SK-N-SH treated with all-trans-retinoic acid at 6 μM for 48 hours (cell line): ENCODE measurements around the gene ADNP.

Experiments used
- ATAC-seq: fragments of 200-7000 bp; cut with Tn5 transposase; 3 replicates; pipeline ENCODE4 v1.9.1; 2020; ENCODE audit warnings: mild to moderate bottlenecking, moderate library complexity
- ARNTL ChIP-seq: fragments of 450-650 bp; formaldehyde crosslinking; IDR thresholded peaks from 2 replicates; pipeline ENCODE4 v1.5.0; 2020; ENCODE audit warnings: low read depth, mild to moderate bottlenecking, moderate library complexity, borderline replicate concordance
- BACH2 ChIP-seq: fragments of 250-450 bp; sonication (Bioruptor Pico); IDR thresholded peaks from 2 replicates; pipeline ENCODE4 v1.9.0; 2021; ENCODE audit warnings: mild to moderate bottlenecking, borderline replicate concordance
- CSDC2 ChIP-seq: fragments of 250-450 bp; sonication (Bioruptor Pico); IDR thresholded peaks from 2 replicates; pipeline ENCODE4 v1.5.0; 2020; ENCODE audit warnings: mild to moderate bottlenecking, moderate library complexity
- ESRRG ChIP-seq: fragments of 250-450 bp; sonication (Bioruptor Pico); IDR thresholded peaks from 2 replicates; pipeline ENCODE4 v1.6.1; 2021; ENCODE audit warnings: mild to moderate bottlenecking
- GLIS3 ChIP-seq: fragments of 250-450 bp; sonication (Bioruptor Pico); IDR thresholded peaks from 2 replicates; pipeline ENCODE4 v1.5.0; 2020; ENCODE audit warnings: mild to moderate bottlenecking, moderate library complexity
- OSR1 ChIP-seq: fragments of 250-450 bp; sonication (Bioruptor Pico); IDR thresholded peaks from 2 replicates; pipeline ENCODE4 v1.8.0; 2022; ENCODE audit warnings: moderate library complexity, mild to moderate bottlenecking, inconsistent platforms
- POU6F1 ChIP-seq: fragments of 250-450 bp; sonication (Bioruptor Pico); IDR thresholded peaks from 2 replicates; pipeline ENCODE4 v1.8.0; 2021; ENCODE audit warnings: low read depth, mild to moderate bottlenecking, moderate library complexity, borderline replicate concordance
- PPARA ChIP-seq: fragments of 250-450 bp; sonication (Bioruptor Pico); IDR thresholded peaks from 2 replicates; pipeline ENCODE4 v1.5.0; 2020; ENCODE audit warnings: mild to moderate bottlenecking, borderline replicate concordance
- RARB ChIP-seq: fragments of 250-450 bp; sonication (Bioruptor Pico); IDR thresholded peaks from 2 replicates; pipeline ENCODE4 v1.8.0; 2021; ENCODE audit warnings: mild to moderate bottlenecking, moderate library complexity
- SNAI2 ChIP-seq: fragments of 250-450 bp; sonication (Bioruptor Pico); IDR thresholded peaks from 2 replicates; pipeline ENCODE4 v1.5.0; 2020; ENCODE audit warnings: mild to moderate bottlenecking, moderate library complexity
- TCF4 ChIP-seq: fragments of 250-450 bp; sonication (Bioruptor Pico); IDR thresholded peaks from 2 replicates; pipeline ENCODE4 v1.8.0; 2021; ENCODE audit warnings: mild to moderate bottlenecking, moderate library complexity, borderline replicate concordance
- TOX ChIP-seq: fragments of 250-450 bp; sonication (Bioruptor Pico); IDR thresholded peaks from 2 replicates; pipeline ENCODE4 v1.8.0; 2021; ENCODE audit warnings: mild to moderate bottlenecking, moderate library complexity, borderline replicate concordance
- TSHZ2 ChIP-seq: fragments of 250-450 bp; sonication (Bioruptor Pico); IDR thresholded peaks from 2 replicates; pipeline ENCODE4 v1.5.0; 2020; ENCODE audit warnings: mild to moderate bottlenecking, moderate library complexity
- ZC3H10 ChIP-seq: fragments of 250-450 bp; sonication (Bioruptor Pico); IDR thresholded peaks from 2 replicates; pipeline ENCODE4 v1.5.1; 2021; ENCODE audit warnings: mild to moderate bottlenecking, moderate library complexity
- ZFP3 ChIP-seq: fragments of 250-450 bp; sonication (Bioruptor Pico); IDR thresholded peaks from 2 replicates; pipeline ENCODE4 v1.5.0; 2020; ENCODE audit warnings: mild to moderate bottlenecking, moderate library complexity
- ZFP30 ChIP-seq: fragments of 450-650 bp; formaldehyde crosslinking; IDR thresholded peaks from 2 replicates; pipeline ENCODE4 v1.5.0; 2022; ENCODE audit warnings: mild to moderate bottlenecking, moderate library complexity
- ZNF565 ChIP-seq: fragments of 450-650 bp; formaldehyde crosslinking; conservative IDR thresholded peaks from 2 replicates; pipeline ENCODE4 v1.5.0; 2020; ENCODE audit warnings: low read depth, mild to moderate bottlenecking, moderate library complexity
- ZNF70 ChIP-seq: fragments of 450-650 bp; formaldehyde crosslinking; IDR thresholded peaks from 2 replicates; pipeline ENCODE4 v1.5.0; 2020; ENCODE audit warnings: mild to moderate bottlenecking, moderate library complexity
- TF ChIP-seq, protein P1 (sequence below): fragments of 250-450 bp; sonication (Bioruptor Pico); IDR thresholded peaks from 2 replicates; pipeline ENCODE4 v1.5.1; 2021; ENCODE audit warnings: mild to moderate bottlenecking, moderate library complexity

The ADNP gene

DNA sequence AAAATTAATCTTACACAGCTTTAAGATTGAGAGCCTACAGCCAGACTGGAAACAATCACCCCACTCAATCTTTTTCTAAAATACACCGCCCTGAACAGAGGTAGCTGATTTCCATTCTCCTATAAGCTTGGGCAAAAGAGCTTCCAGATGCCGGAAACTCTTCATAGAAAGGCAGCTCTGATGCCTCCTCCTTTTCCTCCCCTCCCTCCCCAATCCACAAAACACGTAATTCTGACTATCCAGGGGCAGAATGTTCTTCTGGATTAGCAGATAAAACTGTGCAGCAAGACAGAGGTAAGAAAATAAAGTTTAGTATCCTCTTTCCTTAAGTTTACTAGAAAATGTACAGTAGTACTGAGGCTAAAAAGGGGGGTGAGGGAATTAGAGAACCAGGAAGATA, 15.8 kb downstream of the ADNP start:
- peak; percentile 45 for ATAC-seq
- no peak for TF ChIP-seq ARNTL (CRISPR knock-in tag)
- TF ChIP-seq ZC3H10, result no peak
- TF ChIP-seq TSHZ2 (CRISPR knock-in tag), result no peak
- TF ChIP-seq BACH2 (CRISPR knock-in tag), result no peak
- no peak for TF ChIP-seq SNAI2 (CRISPR knock-in tag)
- TF ChIP-seq, protein P1, sequence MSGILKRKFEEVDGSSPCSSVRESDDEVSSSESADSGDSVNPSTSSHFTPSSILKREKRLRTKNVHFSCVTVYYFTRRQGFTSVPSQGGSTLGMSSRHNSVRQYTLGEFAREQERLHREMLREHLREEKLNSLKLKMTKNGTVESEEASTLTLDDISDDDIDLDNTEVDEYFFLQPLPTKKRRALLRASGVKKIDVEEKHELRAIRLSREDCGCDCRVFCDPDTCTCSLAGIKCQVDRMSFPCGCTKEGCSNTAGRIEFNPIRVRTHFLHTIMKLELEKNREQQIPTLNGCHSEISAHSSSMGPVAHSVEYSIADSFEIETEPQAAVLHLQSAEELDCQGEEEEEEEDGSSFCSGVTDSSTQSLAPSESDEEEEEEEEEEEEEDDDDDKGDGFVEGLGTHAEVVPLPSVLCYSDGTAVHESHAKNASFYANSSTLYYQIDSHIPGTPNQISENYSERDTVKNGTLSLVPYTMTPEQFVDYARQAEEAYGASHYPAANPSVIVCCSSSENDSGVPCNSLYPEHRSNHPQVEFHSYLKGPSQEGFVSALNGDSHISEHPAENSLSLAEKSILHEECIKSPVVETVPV (CRISPR knock-in tag), result no peak
- no peak for TF ChIP-seq ZNF565
- no peak for TF ChIP-seq TCF4 (CRISPR knock-in tag)
- TF ChIP-seq ESRRG (CRISPR knock-in tag), result no peak
- no peak for TF ChIP-seq ZNF70
- no peak for TF ChIP-seq CSDC2 (CRISPR knock-in tag)

GRCh38 chr20:50913690-50914375, 17.4 kb downstream of the ADNP start:
- TF ChIP-seq ZNF565 (no peak), ZC3H10 (no peak), BACH2 (CRISPR knock-in tag) (no peak), RARB (CRISPR knock-in tag) (no peak), ZNF70 (no peak), TSHZ2 (CRISPR knock-in tag) (no peak), ZFP30 (CRISPR knock-in tag) (no peak), OSR1 (CRISPR knock-in tag) (no peak), PPARA (CRISPR knock-in tag) (no peak), TOX (CRISPR knock-in tag) (no peak)
- peak; percentile 76 for ATAC-seq

DNA sequence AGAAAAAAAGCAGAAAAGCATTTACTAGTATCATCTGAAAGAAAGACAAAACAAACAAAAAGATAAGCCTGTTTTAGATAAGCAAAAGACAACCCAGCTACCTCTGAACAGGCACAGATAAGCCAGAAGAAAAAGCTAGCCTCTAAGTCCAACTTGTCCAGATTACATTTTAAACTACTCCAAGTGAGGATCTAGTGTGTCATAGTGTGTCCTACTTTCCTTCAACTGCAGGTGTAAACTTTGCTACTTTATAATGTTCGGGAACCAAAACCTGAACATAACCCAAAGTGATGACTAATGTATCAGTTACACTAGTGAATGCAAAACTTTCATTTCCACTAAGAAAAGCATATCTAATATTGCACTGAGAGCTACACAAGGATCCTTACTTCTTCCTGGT, 19.5 kb downstream of the ADNP start:
- ATAC-seq, result no peak
- TF ChIP-seq ESRRG (CRISPR knock-in tag), result no peak

DNA sequence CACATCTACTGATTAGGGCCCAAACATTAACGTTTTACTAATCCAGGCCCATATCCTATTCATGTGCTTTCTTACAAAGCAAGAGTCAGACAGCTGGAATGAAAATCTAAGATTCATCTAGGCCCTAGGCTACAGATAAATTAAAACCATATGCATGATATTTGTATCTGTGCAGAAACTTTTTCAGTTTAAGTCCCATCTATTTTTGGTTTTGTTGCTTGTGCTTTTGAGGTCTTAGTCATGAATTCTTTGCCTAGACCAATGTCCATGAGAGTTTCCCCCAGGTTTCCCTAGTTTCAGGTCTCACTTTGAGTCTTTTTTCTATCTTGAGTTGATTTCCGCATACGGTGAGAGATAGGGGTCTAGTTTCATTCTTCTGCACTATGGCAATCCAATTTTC, 20.2 kb downstream of the ADNP start:
- peak; percentile 79 for ATAC-seq
- no peak for TF ChIP-seq OSR1 (CRISPR knock-in tag)
- peak; percentile 70 for TF ChIP-seq TCF4 (CRISPR knock-in tag)
- TF ChIP-seq POU6F1 (CRISPR knock-in tag), result no peak
- no peak for TF ChIP-seq GLIS3
- no peak for TF ChIP-seq PPARA (CRISPR knock-in tag)
- no peak for TF ChIP-seq BACH2 (CRISPR knock-in tag)
- no peak for TF ChIP-seq ZFP3 (CRISPR knock-in tag)
- TF ChIP-seq ZNF565, result no peak
- TF ChIP-seq ARNTL (CRISPR knock-in tag), result no peak
